Smooth muscle cell (in vitro differentiated cells): ENCODE measurements around the gene TAF1B. TPM values are rescaled to one million over a fixed set of nuclear protein-coding genes. Genes with fewer than 3 reads are reported as not detected.
"Not testable (repeated sequence)": the region's sequence is repeated elsewhere in the genome, so short reads cannot be mapped to it uniquely, and the experiment has no call there.

Experiments
- DNase-seq: peaks from one replicate; lab custom pipeline; 2025; ENCODE audit not compliant: unreplicated experiment; lab: John Stamatoyannopoulos, UW
- H2AFZ ChIP-seq: fragments of 200-600 bp; sonication (generic); 2 replicates; pipeline ENCODE4 v1.6.0; 2016; ENCODE audit warnings: antibody characterized with exemption, low read depth, mild to moderate bottlenecking
- H3F3A ChIP-seq: fragments of 200-600 bp; sonication (generic); 2 replicates; pipeline ENCODE4 v1.6.0; 2017; ENCODE audit warnings: antibody characterized with exemption, low read depth
- H3K27ac ChIP-seq: fragments of 200-600 bp; sonication (generic); 2 replicates; pipeline ENCODE4 v1.5.1; 2016; ENCODE audit warnings: low read depth, mild to moderate bottlenecking
- H3K27me3 ChIP-seq: fragments of 200-600 bp; sonication (generic); 2 replicates; pipeline ENCODE4 v1.6.1; 2016; ENCODE audit warnings: low read depth, mild to moderate bottlenecking
- H3K36me3 ChIP-seq: fragments of 200-600 bp; sonication (generic); 2 replicates; pipeline ENCODE4 v1.5.1; 2016; ENCODE audit warnings: low read depth
- H3K4me1 ChIP-seq: fragments of 200-600 bp; sonication (generic); 2 replicates; pipeline ENCODE4 v1.5.1; 2016; ENCODE audit warnings: low read depth
- H3K4me2 ChIP-seq: fragments of 200-600 bp; sonication (generic); 2 replicates; pipeline ENCODE4 v1.6.0; 2016; ENCODE audit warnings: mild to moderate bottlenecking
- H3K4me3 ChIP-seq: fragments of 200-600 bp; sonication (generic); 2 replicates; pipeline ENCODE4 v1.5.1; 2016; ENCODE audit warnings: mild to moderate bottlenecking
- H3K79me2 ChIP-seq: fragments of 200-600 bp; sonication (generic); 2 replicates; pipeline ENCODE4 v1.6.0; 2016; ENCODE audit warnings: low read depth, mild to moderate bottlenecking
- H3K9ac ChIP-seq: fragments of 200-600 bp; sonication (generic); 2 replicates; pipeline ENCODE4 v1.6.0; 2016; ENCODE audit warnings: low read depth
- H3K9me3 ChIP-seq: fragments of 200-600 bp; sonication (generic); replicated peaks from 2 replicates; pipeline ENCODE4 v1.5.1; 2016; ENCODE audit warnings: low read depth
- H4K20me1 ChIP-seq: fragments of 200-600 bp; sonication (generic); 2 replicates; pipeline ENCODE4 v1.6.0; 2016; ENCODE audit warnings: low read depth
- WGBS: methylation state at CpG from one replicate; pipeline ENCODE4 v1.1.7; 2016; ENCODE audit warnings: low lambda C conversion rate; 5-methylcytosine and 5-hydroxymethylcytosine counted together
- polyA plus RNA-seq: library from polyadenylated mRNA; unstranded; fragments of >200 nt; fragmentation: Nextera tagmentation; extraction: Ambion mirVana; gene quantifications from 2 replicates; pipeline ENCODE4 v1.2.1, GENCODE V29; 2016
- total RNA-seq: library from RNA; depleted of rRNA; stranded (reverse); fragments of >200 nt; gene quantifications from 2 replicates; pipeline ENCODE4 v1.2.3, GENCODE V29; 2014
- TF ChIP-seq, protein P1 (sequence below): fragments of 200-600 bp; sonication (generic); IDR thresholded peaks from 2 replicates; pipeline ENCODE4 v1.5.1; 2017; ENCODE audit warnings: borderline replicate concordance, mild to moderate bottlenecking, antibody characterized with exemption; ENCODE audit not compliant: insufficient read depth, poor library complexity, severe bottlenecking

Gene TAF1B
- total and polyA plus RNA-seq, 2 experiments from 2014 or later: 4.5 to 11.2 TPM

DNA sequence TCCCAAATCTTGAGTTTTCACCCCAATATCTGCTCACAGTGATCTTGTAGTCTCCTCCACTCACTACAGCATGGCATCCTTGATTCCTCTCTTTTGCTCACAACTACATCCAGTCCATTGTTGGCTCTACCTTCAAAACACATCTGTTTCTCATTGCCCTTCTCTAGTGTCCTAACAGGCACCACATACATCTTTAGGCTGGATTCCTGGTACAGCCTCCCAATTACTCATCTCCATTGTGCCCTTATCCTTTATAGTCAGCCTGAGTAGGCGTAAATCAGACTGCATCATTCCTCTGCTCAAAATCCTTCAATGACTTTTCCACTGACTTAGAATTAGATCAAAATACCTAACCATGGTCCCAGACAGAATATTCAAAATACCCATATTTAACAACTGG, 10.7 kb upstream of the TAF1B start:
- Histone ChIP-seq H3K36me3 (no peaks in the 10 kb centered on the region), H3K9me3 (no peaks in the 10 kb centered on the region), H3K4me3 (no peak overlapping the region), H3K9ac (no peak overlapping the region), H3K27ac (no peak overlapping the region), H3K4me2 (no peak overlapping the region), H3K4me1 (peaks cover 3% of the 10 kb centered on the region), H3F3A (peaks cover 2% of the 10 kb centered on the region), H4K20me1 (no peaks in the 10 kb centered on the region), H3K79me2 (no peaks in the 10 kb centered on the region), H2AFZ (no peak overlapping the region), H3K27me3 (no peaks in the 10 kb centered on the region)
- WGBS: 87% methylated on average over 1 of the region's 1 CpG
- TF ChIP-seq, protein P1, sequence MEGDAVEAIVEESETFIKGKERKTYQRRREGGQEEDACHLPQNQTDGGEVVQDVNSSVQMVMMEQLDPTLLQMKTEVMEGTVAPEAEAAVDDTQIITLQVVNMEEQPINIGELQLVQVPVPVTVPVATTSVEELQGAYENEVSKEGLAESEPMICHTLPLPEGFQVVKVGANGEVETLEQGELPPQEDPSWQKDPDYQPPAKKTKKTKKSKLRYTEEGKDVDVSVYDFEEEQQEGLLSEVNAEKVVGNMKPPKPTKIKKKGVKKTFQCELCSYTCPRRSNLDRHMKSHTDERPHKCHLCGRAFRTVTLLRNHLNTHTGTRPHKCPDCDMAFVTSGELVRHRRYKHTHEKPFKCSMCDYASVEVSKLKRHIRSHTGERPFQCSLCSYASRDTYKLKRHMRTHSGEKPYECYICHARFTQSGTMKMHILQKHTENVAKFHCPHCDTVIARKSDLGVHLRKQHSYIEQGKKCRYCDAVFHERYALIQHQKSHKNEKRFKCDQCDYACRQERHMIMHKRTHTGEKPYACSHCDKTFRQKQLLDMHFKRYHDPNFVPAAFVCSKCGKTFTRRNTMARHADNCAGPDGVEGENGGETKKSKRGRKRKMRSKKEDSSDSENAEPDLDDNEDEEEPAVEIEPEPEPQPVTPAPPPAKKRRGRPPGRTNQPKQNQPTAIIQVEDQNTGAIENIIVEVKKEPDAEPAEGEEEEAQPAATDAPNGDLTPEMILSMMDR: no peak
- no peak for DNase-seq

DNA sequence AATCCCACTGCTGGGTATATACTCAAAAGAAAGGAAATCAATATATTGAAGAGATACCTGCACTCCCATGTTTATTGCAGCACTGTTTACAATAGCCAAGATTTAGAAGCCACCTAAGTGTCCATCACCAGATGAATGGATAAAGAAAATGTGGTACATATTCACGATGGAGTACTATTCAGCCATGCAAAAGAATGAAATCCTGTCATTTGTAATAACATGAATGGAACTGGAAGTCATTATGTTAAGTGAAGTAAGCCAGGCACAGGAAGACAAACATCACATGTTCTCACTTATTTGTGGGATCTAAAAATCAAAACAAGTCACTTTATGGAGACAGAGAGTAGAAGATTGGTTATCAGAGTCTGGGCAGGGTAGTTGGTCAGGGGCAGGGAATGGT, 8.2 kb upstream of the TAF1B start:
- 88% methylated on average over 1 of the region's 1 CpG for WGBS
- not testable (repeated sequence) for H3K4me1 ChIP-seq

DNA sequence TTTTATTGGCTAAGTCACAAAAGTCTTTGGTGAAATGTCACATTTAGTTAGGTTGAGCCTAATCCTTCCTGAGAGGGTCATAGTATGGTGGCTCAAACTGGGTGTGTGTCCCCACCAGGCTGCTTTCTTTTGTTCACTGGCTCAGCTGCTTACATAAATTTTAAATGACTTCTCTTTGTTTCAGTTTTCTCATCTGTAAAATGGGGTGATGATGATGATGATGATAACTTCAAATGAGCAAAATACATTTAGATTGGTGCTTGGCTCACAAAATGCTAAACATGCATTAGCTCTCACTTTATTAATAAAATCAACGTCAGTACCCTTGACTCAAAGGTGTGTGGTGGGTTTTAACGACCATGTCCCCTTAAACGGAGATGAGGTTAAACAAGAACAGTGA, 7.2 kb upstream of the TAF1B start:
- H3K27ac ChIP-seq: no peak overlapping the region
- no peak overlapping the region for H3K4me3 ChIP-seq
- H3K4me1 ChIP-seq: peaks cover 3% of the 10 kb centered on the region
- no peak overlapping the region for H3K9ac ChIP-seq
- no peaks in the 10 kb centered on the region for H4K20me1 ChIP-seq
- H3K36me3 ChIP-seq: no peaks in the 10 kb centered on the region
- no peak for DNase-seq
- no peaks in the 10 kb centered on the region for H3K79me2 ChIP-seq
- no peak overlapping the region for H3K4me2 ChIP-seq
- no peak overlapping the region for H2AFZ ChIP-seq
- H3F3A ChIP-seq: peaks cover 4% of the 10 kb centered on the region
- H3K9me3 ChIP-seq: no peaks in the 10 kb centered on the region
- no peaks in the 10 kb centered on the region for H3K27me3 ChIP-seq
- TF ChIP-seq, protein P1: no peak
- 95% methylated on average over 3 of the region's 3 CpGs for whole genome bisulfite sequencing

More for the DNA sequence above, 8.2 kb upstream of the TAF1B start:
- H3K4me2 ChIP-seq, H2AFZ ChIP-seq, H3K27ac ChIP-seq, H3K36me3 ChIP-seq, H4K20me1 ChIP-seq, H3K4me3 ChIP-seq, H3K27me3 ChIP-seq, H3K9ac ChIP-seq, H3K79me2 ChIP-seq, H3F3A ChIP-seq, DNase-seq, H3K9me3 ChIP-seq: not testable (repeated sequence)

DNA sequence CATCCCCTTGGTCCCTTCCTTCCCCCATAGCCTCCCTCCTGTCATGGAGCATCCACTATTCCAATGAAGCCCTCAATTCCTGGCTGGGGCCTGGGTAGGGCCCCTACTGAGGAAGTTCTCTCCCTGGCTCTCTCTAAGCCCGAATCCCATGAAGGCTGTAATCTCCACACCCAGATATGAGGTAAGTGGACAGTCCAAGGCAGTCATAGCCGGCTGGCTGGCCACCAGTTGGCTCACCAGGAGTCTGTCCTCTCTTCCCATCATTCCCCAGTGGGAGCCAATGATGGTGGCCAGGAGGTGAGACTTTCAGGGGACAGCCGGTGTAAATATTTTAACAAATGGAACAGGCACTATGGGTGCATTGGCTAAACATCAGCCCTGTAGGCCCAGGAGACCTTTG, 6.8 kb upstream of the TAF1B start:
- H3K4me2 ChIP-seq: peak overlapping the region; percentile 14
- no peaks in the 10 kb centered on the region for H3K9me3 ChIP-seq

More for the DNA sequence above, 6.8 kb upstream of the TAF1B start:
- Histone ChIP-seq H3F3A (peaks cover 4% of the 10 kb centered on the region), H3K27me3 (no peaks in the 10 kb centered on the region), H4K20me1 (no peaks in the 10 kb centered on the region), H3K9ac (no peak overlapping the region), H3K27ac (peak overlapping the region; percentile 11), H2AFZ (no peak overlapping the region), H3K36me3 (no peaks in the 10 kb centered on the region), H3K79me2 (no peaks in the 10 kb centered on the region), H3K4me1 (peaks cover 3% of the 10 kb centered on the region), H3K4me3 (no peak overlapping the region)
- no peak for DNase-seq
- TF ChIP-seq, protein P1: no peak
- WGBS: 98% methylated on average over 3 of the region's 3 CpGs
